DMS 273 treated with DMSO at 0.1 percent for 48 hours (cell line): ENCODE data around the gene ATP5MK.
A peak's percentile ranks its signal among the peaks of the same experiment; 100 is the strongest.
"Not testable (repeated sequence)": the region's sequence is repeated elsewhere in the genome, so short reads cannot be mapped to it uniquely, and the experiment has no call there.

Source experiments
- DNase-seq: peaks from one replicate; lab custom pipeline; 2025; lab: John Stamatoyannopoulos, UW

ATP5MK gene, protein sequence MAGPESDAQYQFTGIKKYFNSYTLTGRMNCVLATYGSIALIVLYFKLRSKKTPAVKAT

DNA sequence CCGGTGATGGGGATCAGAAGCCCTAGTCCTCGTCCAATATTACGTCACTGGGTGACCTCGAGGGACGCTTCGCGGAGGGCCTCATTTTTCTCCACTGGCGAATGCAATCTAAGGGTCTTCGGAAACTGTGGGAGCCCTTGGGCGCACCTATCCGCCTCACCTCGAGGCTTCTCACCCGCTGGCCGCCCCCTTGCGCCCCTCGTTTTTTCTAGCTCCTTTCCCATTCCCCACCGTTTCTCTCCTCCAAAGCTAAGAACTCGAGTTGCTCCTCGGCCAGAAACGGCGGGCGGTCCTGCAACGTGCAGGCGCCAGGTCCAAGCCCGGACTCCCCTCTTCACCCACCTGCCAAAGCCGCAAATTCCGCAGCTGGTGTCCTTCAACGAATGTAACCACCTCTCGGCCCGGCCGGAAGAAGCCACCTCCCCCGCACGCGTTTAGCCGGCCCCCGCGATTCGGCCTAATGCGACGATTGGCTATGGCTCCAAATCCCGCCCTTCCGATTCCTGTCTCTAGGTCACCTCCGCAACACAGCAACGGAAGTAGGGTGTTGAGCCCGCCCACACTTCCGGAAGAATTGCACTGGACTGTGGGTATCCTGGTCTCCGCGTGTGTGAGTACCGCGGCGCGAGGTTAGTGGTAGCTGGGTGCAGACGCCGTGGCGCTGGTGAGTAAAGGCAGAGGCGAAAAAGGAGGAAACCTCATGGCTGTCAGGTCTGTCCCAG is at the start of gene ATP5MK, which contains the start of gene PDCD11:
Gene ATP5MK (minus strand): TSS at position 409 of the 722 bp plus-strand sequence. CDS start 4,018 bp downstream, outside the sequence.
Gene PDCD11 (plus strand): TSS at position 560 of the 722 bp plus-strand sequence. CDS start 1,801 bp downstream, outside the sequence.
- DNase-seq: peak; percentile 93

GRCh38 chr10:103445366-103445765 is 49.1 kb upstream of the ATP5MK start:
- DNase-seq: no peak

DNA sequence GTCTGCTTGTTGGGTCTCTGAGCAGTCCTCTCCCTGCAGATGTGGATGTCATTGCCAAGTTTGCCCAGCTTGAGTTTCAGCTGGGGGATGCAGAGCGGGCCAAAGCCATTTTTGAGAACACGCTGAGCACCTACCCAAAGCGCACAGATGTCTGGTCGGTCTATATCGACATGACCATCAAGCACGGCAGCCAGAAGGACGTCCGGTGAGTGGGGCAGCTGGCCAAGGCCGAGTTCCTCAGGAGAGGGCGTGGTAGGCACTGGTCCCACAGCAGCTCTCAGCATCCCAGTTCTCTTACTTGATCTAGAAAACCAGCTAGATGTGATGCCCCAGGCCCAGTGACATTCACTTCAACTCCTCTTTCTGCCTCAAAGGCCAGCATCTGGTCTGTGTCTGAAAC is 48.2 kb upstream of the ATP5MK start:
- no peak for DNase-seq

GRCh38 chr10:103443475-103444185 is 47.4 kb upstream of the ATP5MK start:
- DNase-seq: no peak

DNA sequence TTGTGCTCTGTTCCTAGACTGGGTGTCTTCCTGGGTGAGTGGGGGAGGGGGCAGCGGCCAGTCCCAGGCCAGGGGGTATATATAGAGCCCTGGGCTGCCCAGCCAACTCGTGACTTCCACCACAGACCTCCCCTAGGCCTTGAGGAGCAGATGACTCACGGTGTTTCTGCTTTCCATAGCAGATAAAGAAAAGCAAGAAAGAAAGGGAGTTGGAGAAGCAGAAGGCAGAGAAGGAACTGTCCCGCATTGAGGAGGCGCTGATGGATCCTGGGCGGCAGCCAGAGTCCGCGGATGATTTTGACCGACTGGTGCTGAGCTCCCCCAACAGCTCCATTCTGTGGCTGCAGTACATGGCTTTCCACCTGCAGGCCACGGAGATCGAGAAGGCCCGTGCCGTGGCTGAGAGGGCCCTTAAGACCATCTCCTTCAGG is 45.8 kb upstream of the ATP5MK start:
- no peak for DNase-seq

GRCh38 chr10:103441611-103442010 is 45.3 kb upstream of the ATP5MK start:
- no peak for DNase-seq

GRCh38 chr10:103441206-103441605 is 44.9 kb upstream of the ATP5MK start:
- no peak for DNase-seq

DNA sequence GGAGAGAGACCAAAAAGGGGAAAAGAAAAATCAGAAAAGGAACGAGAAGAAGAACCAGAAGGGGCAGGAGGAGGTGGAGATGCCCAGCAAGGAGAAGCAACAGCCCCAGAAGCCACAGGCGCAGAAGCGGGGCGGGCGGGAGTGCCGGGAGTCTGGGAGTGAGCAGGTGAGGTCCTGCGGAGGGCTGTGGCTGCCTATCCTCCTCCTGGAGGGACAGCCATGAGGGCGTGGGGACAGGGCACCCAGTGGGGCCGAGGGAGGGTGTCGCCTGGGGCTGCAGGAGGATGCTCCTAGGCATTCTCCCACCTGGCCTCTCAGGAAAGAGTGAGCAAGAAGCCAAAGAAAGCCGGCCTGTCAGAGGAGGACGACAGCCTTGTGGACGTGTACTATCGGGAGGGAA is 44.1 kb upstream of the ATP5MK start:
- DNase-seq: no peak

- no peak for DNase-seq
Measured at GRCh38 chr10:103439776-103440175, 43.5 kb upstream of the ATP5MK start.

DNA sequence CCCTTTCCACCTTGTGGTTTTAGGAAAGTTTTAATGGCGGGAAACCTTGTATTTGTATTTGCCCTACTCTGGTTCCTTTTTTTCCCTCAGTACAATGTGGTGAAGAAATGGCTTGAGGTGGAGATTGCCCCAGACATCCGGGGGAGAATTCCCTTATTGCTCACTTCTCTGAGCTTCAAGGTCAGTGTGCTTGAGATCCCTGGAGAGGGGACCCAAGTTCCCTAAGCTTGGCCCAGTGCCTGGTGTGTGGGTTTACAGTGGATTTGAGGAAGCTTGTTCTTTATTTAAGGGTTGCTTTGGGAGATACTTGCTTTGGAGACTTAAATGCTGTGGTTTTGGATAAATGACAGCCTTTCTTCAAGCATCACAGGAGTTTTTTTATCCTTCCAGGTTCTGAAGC is 37.6 kb upstream of the ATP5MK start:
- DNase-seq: no peak

DNA sequence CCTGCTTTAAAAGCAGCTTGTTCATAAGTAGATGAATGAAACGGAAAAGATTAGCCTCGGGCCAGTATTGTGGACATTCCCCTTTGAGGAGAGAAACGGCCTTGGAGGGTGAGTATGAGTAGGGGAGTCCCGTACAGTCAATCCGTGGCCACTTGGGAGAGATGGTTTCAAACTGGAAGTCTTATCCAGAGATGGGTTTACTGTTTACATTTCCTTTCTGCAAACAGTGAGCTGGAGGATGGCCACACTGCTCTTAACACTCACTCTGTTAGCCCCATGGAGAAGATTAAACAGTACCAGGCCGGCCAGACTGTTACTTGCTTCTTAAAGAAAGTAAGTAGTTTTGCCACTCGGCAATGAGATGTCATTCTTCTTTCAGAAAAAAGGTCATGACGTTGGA is 35.6 kb upstream of the ATP5MK start:
- no peak for DNase-seq

DNA sequence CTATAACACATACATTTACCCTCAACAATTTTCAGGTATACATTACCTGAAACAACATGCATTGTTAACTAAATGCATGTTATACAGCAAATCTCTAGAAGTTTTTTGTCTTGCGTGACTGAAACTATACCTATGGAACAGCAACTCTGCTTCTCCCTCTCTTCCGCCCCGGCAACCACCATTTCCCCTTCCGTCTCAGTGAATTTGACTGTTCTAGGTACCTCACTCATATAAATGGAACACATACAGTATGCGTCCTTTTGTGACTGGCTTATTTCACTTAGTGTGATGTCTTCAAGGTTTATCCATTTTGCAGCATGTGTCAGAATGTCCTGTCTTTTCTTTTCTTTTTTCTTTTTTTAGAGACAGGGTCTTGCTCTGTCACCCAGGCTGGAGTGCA is 33.4 kb upstream of the ATP5MK start:
- no peak for DNase-seq

DNA sequence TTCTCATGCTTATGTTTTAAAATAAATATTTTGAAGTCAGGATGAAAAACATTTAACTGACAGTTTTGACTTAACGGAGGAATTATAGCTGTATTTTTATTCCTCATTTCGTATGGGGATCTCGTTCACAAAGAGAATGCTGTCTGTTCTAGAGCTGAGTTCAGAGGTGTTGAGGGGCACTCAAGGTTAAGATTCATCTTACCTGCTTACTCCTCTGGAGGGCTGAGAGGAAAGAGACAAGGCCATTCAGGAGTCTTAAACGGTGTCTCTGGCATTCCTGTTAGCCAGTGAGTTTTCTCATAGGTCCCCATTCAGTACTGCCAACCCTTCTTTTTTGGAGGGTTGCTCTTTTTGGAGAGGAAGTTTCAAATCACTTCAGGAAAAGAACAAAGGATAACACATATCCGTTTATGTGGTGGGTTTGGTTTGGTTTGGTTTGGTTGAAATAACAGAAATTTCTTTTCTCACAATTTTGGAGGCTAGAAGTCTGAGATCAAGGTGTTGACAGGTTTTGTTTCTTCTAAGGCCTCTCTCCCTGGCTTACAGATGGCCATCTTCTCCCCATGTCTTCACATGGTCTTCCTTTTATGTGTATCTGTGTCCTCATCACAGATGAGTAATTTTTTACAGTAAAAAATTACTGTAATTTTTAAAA is 32.8 kb upstream of the ATP5MK start:
- DNase-seq: no peak

GRCh38 chr10:103427866-103428265 is 31.6 kb upstream of the ATP5MK start:
- DNase-seq: no peak

GRCh38 chr10:103423748-103424147 is 27.5 kb upstream of the ATP5MK start:
- DNase-seq: no peak

- no peak for DNase-seq
Measured at GRCh38 chr10:103419101-103419500, 22.8 kb upstream of the ATP5MK start.

GRCh38 chr10:103417601-103418000 is 21.3 kb upstream of the ATP5MK start:
- no peak for DNase-seq

DNA sequence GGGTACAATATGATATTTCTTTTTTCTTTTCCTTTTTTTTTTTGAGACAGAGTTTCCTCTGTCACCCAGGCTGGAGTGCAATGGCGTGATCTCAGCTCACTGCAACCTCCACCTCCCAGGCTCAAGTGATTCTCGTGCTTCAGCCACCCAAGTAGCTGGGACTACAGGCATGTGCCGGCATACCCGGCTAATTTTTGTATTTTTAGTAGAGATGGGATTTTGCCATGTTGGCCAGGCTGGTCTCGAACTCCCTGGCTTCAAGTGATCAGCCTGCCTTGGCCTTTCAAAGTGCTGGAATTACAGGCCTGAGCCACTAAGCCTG is 20.8 kb upstream of the ATP5MK start:
- DNase-seq: not testable (repeated sequence)

GRCh38 chr10:103416436-103417147 is 20.3 kb upstream of the ATP5MK start:
- no peak for DNase-seq

GRCh38 chr10:103415581-103415980 is 19.3 kb upstream of the ATP5MK start:
- no peak for DNase-seq

DNA sequence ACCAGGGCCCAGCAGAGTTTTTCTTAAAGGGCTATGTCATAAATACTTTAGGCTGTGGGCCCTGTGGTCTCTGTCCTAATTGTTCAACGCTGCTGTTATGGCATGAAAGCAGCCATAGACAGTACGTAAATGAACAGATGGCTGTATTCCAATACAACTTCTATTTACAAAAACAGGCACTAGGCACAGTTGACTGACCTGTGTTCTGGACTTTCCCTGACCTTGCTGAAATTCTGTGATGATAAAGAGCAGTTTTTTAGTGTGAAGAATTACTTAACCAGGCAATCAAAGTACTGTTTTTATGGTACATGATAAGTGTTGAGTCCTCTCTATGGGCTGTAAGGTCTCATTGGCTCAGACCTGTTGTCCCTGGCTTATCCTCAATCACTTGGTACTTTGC is 17.3 kb upstream of the ATP5MK start:
- no peak for DNase-seq

- no peak for DNase-seq
Measured at GRCh38 chr10:103397191-103397825, 1.0 kb upstream of the ATP5MK start.
